Measurements from ENCODE around the gene LYZL6. TPM values are rescaled to one million over a fixed set of nuclear protein-coding genes. Genes with fewer than 3 reads are reported as not detected.

Gene LYZL6
- total RNA-seq, 4 donors from 2014 or later = not detected

GRCh38 chr17:35981246-35981645 lies 37.7 kb upstream of the LYZL6 start, which contains the start of gene CCL16:
CCL16 (minus strand) TSS chr17:35981497; CDS start chr17:35981420, 77 bp downstream.
- no peak for TF ChIP-seq CTCF (IDR thresholded peaks at IDR 0.05)
- ATAC-seq (ENCODE audit: low FRiP score) (no peak), DNase-seq (ENCODE audit: low spot score) (no peak)

GRCh38 chr17:35978346-35978745 lies 34.8 kb upstream of the LYZL6 start:
- no peak for ATAC-seq (ENCODE audit: low FRiP score)
- TF ChIP-seq CTCF (IDR thresholded peaks at IDR 0.05) = no peak
- no peak for DNase-seq (ENCODE audit: low spot score)

- ATAC-seq (ENCODE audit: low FRiP score) (no peak), DNase-seq (ENCODE audit: low spot score) (no peak)
- TF ChIP-seq CTCF (IDR thresholded peaks at IDR 0.05) = no peak
These were observed 34.0 kb upstream of the LYZL6 start for GRCh38 chr17:35977509-35977908.

GRCh38 chr17:35973333-35974260 lies 30.1 kb upstream of the LYZL6 start:
- DNase-seq (ENCODE audit: low spot score) (no peak), ATAC-seq (ENCODE audit: low FRiP score) (no peak)
- TF ChIP-seq CTCF (IDR thresholded peaks at IDR 0.05) = no peak

- no peak for TF ChIP-seq CTCF (IDR thresholded peaks at IDR 0.05)
- DNase-seq (ENCODE audit: low spot score) = no peak
- no peak for ATAC-seq (ENCODE audit: low FRiP score)
These were observed 29.4 kb upstream of the LYZL6 start for GRCh38 chr17:35972945-35973332.

GRCh38 chr17:35972535-35972934 lies 29.0 kb upstream of the LYZL6 start:
- DNase-seq (ENCODE audit: low spot score) = no peak
- no peak for TF ChIP-seq CTCF (IDR thresholded peaks at IDR 0.05)
- ATAC-seq (ENCODE audit: low FRiP score) = no peak

- no peak for DNase-seq (ENCODE audit: low spot score)
- no peak for TF ChIP-seq CTCF (IDR thresholded peaks at IDR 0.05)
- ATAC-seq (ENCODE audit: low FRiP score) = no peak
These were observed 28.6 kb upstream of the LYZL6 start for GRCh38 chr17:35972066-35972465.

Data from omental fat pad (tissue), 4 donors.